ENCODE results near the gene KCNQ1. TPM values are rescaled to one million over a fixed set of nuclear protein-coding genes. Genes with fewer than 3 reads are reported as not detected.

The KCNQ1 gene
- total RNA-seq, 1 experiment from 2014 or later: 2.5 TPM

DNA sequence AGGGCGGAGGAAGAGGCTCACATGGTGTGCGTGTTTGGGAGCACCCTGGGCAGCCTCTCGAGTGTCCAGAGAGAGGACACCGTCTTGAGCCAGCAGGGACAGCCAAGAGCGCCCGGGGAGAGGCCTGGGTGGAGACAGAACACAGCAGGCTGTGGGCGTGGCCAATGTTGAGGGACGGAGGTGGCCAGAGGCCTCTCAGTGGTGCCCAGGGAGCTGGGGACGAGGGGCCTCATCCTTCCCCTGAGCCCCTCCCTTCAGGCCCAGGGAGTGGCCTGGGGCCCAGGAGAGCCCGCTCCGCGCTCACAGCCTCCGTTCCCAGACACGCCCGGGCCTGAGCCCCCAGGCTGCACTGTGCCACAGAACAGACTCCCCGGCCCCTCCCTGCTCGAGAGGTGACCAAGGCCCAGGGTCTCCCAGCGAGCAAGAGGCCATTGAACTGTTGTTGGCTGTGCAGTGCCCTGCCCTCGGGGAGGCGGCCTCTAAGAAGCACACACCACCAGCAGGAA is 392.3 kb downstream of the KCNQ1 start (continued):
- TF ChIP-seq, protein P1, sequence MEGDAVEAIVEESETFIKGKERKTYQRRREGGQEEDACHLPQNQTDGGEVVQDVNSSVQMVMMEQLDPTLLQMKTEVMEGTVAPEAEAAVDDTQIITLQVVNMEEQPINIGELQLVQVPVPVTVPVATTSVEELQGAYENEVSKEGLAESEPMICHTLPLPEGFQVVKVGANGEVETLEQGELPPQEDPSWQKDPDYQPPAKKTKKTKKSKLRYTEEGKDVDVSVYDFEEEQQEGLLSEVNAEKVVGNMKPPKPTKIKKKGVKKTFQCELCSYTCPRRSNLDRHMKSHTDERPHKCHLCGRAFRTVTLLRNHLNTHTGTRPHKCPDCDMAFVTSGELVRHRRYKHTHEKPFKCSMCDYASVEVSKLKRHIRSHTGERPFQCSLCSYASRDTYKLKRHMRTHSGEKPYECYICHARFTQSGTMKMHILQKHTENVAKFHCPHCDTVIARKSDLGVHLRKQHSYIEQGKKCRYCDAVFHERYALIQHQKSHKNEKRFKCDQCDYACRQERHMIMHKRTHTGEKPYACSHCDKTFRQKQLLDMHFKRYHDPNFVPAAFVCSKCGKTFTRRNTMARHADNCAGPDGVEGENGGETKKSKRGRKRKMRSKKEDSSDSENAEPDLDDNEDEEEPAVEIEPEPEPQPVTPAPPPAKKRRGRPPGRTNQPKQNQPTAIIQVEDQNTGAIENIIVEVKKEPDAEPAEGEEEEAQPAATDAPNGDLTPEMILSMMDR (IDR thresholded peaks at IDR 0.05): no peak
- no peak for TF ChIP-seq PRRX2 (CRISPR knock-in tag; IDR thresholded peaks at IDR 0.05)
- TF ChIP-seq, protein P2, sequence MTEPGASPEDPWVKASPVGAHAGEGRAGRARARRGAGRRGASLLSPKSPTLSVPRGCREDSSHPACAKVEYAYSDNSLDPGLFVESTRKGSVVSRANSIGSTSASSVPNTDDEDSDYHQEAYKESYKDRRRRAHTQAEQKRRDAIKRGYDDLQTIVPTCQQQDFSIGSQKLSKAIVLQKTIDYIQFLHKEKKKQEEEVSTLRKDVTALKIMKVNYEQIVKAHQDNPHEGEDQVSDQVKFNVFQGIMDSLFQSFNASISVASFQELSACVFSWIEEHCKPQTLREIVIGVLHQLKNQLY (CRISPR knock-in tag; IDR thresholded peaks at IDR 0.05): no peak
- no peak for TF ChIP-seq ZBTB21 (CRISPR knock-in tag; IDR thresholded peaks at IDR 0.05; ENCODE audit: borderline replicate concordance)

DNA sequence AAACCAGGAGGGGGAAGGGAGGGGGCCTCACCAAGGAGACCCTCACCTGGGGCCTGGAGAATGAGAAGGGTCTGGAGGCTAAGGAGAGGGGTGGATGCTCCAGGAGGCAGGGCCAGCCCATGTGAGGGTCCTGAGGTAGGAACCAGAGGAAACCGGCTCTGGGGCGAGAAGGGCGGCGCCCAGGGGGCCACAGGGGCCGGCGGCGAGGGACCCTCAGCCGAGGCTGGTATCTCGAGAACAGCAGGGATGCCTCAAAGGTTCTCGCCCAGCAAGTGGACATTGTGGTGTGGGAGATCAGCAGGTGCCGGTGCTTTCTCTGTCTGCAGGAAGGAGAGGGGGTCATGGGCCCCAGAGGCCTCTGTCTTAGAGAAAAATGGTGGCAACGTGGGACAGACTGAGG is 392.8 kb downstream of the KCNQ1 start:
- no peak for DNase-seq (ENCODE audit: low spot score)
- ChIA-PET POLR2A (no interaction called here), CTCF (interaction anchor here (0.6 to 1.5 kb wide), 4 partner anchors 47 to 53 kb away, joined by 3 to 6 read pairs (median 3); no protein-coding TSS in a partner anchor)
- TF ChIP-seq ZNF138 (CRISPR knock-in tag; conservative IDR thresholded peaks at IDR 0.05): no peak
- H3K27me3 Mint-ChIP-seq (ENCODE audit: low read depth): peaks cover 53% of the 10 kb centered on the region
- no peak overlapping the region for H3K27ac Mint-ChIP-seq
- H3K36me3 Mint-ChIP-seq: no peaks in the 10 kb centered on the region
- peaks cover 19% of the 10 kb centered on the region for H3K4me1 Mint-ChIP-seq
- no peak for ATAC-seq
- H3K9me3 Mint-ChIP-seq: no peaks in the 10 kb centered on the region
- no peak overlapping the region for H3K4me3 Mint-ChIP-seq

DNA sequence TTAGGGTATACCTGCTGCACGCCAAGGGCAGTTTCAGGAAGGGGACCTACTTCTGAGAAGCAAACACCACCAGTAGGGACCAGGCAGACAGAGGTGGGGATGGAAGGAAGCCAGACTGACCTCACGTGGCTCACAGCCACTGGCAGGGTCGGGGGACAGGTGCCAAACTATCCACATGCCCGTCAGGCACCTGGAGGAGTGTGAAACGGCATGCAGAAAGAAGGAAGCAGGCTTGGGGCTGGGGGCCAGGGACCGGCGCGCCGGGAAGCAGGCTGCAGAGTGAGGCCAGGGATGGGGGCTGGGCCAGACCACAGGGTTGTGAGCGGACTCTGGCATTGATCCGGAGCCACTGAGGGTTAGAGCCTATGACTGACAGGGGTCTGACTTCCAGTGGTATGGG is 393.3 kb downstream of the KCNQ1 start:
- Mint-ChIP-seq H3K27ac (no peak overlapping the region), H3K9me3 (no peaks in the 10 kb centered on the region), H3K27me3 (ENCODE audit: low read depth) (peaks cover 57% of the 10 kb centered on the region), H3K4me3 (no peak overlapping the region), H3K4me1 (peaks cover 19% of the 10 kb centered on the region), H3K36me3 (no peaks in the 10 kb centered on the region)
- DNase-seq (ENCODE audit: low spot score) (no peak), ATAC-seq (no peak)
- ChIA-PET POLR2A (no interaction called here), CTCF (no interaction called here)
- TF ChIP-seq ZNF263 (CRISPR knock-in tag; IDR thresholded peaks at IDR 0.05; ENCODE audit: low read depth) (no peak), NR1H2 (CRISPR knock-in tag; IDR thresholded peaks at IDR 0.05) (no peak), FOXJ3 (CRISPR knock-in tag; IDR thresholded peaks at IDR 0.05; ENCODE audit: borderline replicate concordance) (no peak), GRHL2 (CRISPR knock-in tag; IDR thresholded peaks at IDR 0.05; ENCODE audit: insufficient replicate concordance, severe bottlenecking) (no peak), FOXK1 (CRISPR knock-in tag; IDR thresholded peaks at IDR 0.05) (no peak), ZNF317 (CRISPR knock-in tag; IDR thresholded peaks at IDR 0.05; ENCODE audit: borderline replicate concordance, low read depth) (no peak), ZNF232 (CRISPR knock-in tag; IDR thresholded peaks at IDR 0.05) (no peak), NFE2L1 (CRISPR knock-in tag; IDR thresholded peaks at IDR 0.05) (no peak), TP53 (CRISPR knock-in tag; IDR thresholded peaks at IDR 0.05) (no peak)
- TF ChIP-seq, protein P3, sequence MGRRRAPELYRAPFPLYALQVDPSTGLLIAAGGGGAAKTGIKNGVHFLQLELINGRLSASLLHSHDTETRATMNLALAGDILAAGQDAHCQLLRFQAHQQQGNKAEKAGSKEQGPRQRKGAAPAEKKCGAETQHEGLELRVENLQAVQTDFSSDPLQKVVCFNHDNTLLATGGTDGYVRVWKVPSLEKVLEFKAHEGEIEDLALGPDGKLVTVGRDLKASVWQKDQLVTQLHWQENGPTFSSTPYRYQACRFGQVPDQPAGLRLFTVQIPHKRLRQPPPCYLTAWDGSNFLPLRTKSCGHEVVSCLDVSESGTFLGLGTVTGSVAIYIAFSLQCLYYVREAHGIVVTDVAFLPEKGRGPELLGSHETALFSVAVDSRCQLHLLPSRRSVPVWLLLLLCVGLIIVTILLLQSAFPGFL (CRISPR knock-in tag; IDR thresholded peaks at IDR 0.05; ENCODE audit: borderline replicate concordance): no peak
- TF ChIP-seq, protein P4, sequence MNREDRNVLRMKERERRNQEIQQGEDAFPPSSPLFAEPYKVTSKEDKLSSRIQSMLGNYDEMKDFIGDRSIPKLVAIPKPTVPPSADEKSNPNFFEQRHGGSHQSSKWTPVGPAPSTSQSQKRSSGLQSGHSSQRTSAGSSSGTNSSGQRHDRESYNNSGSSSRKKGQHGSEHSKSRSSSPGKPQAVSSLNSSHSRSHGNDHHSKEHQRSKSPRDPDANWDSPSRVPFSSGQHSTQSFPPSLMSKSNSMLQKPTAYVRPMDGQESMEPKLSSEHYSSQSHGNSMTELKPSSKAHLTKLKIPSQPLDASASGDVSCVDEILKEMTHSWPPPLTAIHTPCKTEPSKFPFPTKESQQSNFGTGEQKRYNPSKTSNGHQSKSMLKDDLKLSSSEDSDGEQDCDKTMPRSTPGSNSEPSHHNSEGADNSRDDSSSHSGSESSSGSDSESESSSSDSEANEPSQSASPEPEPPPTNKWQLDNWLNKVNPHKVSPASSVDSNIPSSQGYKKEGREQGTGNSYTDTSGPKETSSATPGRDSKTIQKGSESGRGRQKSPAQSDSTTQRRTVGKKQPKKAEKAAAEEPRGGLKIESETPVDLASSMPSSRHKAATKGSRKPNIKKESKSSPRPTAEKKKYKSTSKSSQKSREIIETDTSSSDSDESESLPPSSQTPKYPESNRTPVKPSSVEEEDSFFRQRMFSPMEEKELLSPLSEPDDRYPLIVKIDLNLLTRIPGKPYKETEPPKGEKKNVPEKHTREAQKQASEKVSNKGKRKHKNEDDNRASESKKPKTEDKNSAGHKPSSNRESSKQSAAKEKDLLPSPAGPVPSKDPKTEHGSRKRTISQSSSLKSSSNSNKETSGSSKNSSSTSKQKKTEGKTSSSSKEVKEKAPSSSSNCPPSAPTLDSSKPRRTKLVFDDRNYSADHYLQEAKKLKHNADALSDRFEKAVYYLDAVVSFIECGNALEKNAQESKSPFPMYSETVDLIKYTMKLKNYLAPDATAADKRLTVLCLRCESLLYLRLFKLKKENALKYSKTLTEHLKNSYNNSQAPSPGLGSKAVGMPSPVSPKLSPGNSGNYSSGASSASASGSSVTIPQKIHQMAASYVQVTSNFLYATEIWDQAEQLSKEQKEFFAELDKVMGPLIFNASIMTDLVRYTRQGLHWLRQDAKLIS (CRISPR knock-in tag; IDR thresholded peaks at IDR 0.05; ENCODE audit: borderline replicate concordance): no peak
- TF ChIP-seq, protein P5, sequence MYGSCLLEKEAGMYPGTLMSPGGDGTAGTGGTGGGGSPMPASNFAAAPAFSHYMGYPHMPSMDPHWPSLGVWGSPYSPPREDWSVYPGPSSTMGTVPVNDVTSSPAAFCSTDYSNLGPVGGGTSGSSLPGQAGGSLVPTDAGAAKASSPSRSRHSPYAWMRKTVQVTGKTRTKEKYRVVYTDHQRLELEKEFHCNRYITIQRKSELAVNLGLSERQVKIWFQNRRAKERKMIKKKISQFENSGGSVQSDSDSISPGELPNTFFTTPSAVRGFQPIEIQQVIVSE (CRISPR knock-in tag; IDR thresholded peaks at IDR 0.05; ENCODE audit: borderline replicate concordance): no peak
- TF ChIP-seq, protein P6, sequence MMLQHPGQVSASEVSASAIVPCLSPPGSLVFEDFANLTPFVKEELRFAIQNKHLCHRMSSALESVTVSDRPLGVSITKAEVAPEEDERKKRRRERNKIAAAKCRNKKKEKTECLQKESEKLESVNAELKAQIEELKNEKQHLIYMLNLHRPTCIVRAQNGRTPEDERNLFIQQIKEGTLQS (CRISPR knock-in tag; conservative IDR thresholded peaks at IDR 0.05): no peak
- TF ChIP-seq, protein P7, sequence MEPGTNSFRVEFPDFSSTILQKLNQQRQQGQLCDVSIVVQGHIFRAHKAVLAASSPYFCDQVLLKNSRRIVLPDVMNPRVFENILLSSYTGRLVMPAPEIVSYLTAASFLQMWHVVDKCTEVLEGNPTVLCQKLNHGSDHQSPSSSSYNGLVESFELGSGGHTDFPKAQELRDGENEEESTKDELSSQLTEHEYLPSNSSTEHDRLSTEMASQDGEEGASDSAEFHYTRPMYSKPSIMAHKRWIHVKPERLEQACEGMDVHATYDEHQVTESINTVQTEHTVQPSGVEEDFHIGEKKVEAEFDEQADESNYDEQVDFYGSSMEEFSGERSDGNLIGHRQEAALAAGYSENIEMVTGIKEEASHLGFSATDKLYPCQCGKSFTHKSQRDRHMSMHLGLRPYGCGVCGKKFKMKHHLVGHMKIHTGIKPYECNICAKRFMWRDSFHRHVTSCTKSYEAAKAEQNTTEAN (CRISPR knock-in tag; IDR thresholded peaks at IDR 0.05): no peak
- TF ChIP-seq, protein P2 (CRISPR knock-in tag; IDR thresholded peaks at IDR 0.05): no peak

Data from WTC11 (cell line).